HFFc6 (cell line): Measurements from ENCODE around the gene SDF4. TPM values are rescaled to one million over a fixed set of nuclear protein-coding genes. Genes with fewer than 3 reads are reported as not detected.

Experiments
- DNase-seq: peaks from one replicate; pipeline ENCODE4 v3.0.0-alpha.2; 2018
- H3K27ac Mint-ChIP-seq: 2 replicates; pipeline ENCODE4 v1.8.0; 2020; ENCODE audit warnings: mild to moderate bottlenecking, mixed read lengths
- H3K27me3 Mint-ChIP-seq: 2 replicates; pipeline ENCODE4 v1.8.0; 2021; ENCODE audit warnings: mild to moderate bottlenecking, moderate library complexity, mixed read lengths; ENCODE audit not compliant: insufficient read depth
- H3K36me3 Mint-ChIP-seq: 2 replicates; pipeline ENCODE4 v1.8.0; 2021; ENCODE audit warnings: low read depth, mixed read lengths
- H3K4me1 Mint-ChIP-seq: 2 replicates; pipeline ENCODE4 v1.8.0; 2020; ENCODE audit warnings: low read depth, mixed read lengths
- H3K4me3 Mint-ChIP-seq: 2 replicates; pipeline ENCODE4 v1.8.0; 2020; ENCODE audit warnings: mild to moderate bottlenecking, moderate library complexity, mixed read lengths
- H3K9me3 Mint-ChIP-seq: 2 replicates; pipeline ENCODE4 v1.8.0; 2020; ENCODE audit warnings: mild to moderate bottlenecking, mixed read lengths
- CTCF ChIP-seq: fragments of 200-600 bp; sonication (generic); IDR thresholded peaks from 2 replicates; pipeline ENCODE4 v1.5.0; 2021; ENCODE audit warnings: antibody characterized with exemption, mild to moderate bottlenecking
- total RNA-seq, 6 experiments: library from RNA; stranded (reverse); fragmentation: NEBNext Ultra II Directional; extraction: Animal tissue kit (Norgen Biotek cat#: 25700); gene quantifications; 2 replicates in 1 of 6; 3 replicates in 5 of 6; pipeline ENCODE4 v1.2.3, GENCODE V29; 2021

SDF4 gene
- total RNA-seq, 6 experiments from 2014 or later: 182 to 231 (median 196) TPM

GRCh38 chr1:1183833-1184775, 47.7 kb downstream of the SDF4 start:
- H3K4me3 Mint-ChIP-seq: no peak overlapping the region
- H3K27me3 Mint-ChIP-seq: peaks cover 9% of the 10 kb centered on the region
- H3K4me1 Mint-ChIP-seq: peaks cover 4% of the 10 kb centered on the region; the same call in 1 of the 2 replicates
- H3K36me3 Mint-ChIP-seq: no peaks in the 10 kb centered on the region
- no peak for DNase-seq
- no peak overlapping the region for H3K27ac Mint-ChIP-seq
- no peak for TF ChIP-seq CTCF
- no peaks in the 10 kb centered on the region for H3K9me3 Mint-ChIP-seq

DNA sequence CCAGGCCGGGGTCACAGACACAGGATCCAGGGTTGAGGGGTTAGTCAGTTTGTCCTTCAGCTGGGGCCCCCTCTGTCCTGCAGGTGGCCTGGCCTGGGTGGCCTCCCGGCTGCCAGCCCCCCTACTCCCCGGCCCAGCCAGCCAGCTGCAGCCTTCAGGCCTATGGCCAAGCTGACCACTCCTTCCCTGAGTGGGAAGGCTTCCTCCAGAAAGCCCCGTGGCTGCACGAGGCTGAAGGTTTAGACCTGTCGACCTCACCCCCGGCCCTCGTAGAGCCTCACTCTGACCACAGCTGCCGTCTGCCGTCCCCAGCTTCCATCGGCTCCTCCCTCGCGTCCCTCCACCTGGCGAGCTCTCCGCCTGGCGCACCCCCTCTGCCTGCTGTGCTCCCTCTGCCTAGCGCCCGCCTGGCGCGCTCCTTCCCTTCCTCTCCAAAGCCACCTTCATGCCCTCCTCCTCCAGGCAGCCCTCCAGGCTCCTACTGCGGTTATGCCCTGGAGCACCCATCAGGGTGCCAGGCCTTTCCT, 48.5 kb downstream of the SDF4 start:
- H3K36me3 Mint-ChIP-seq: no peaks in the 10 kb centered on the region
- H3K4me1 Mint-ChIP-seq: peaks cover 4% of the 10 kb centered on the region; the same call in 1 of the 2 replicates
- H3K9me3 Mint-ChIP-seq: no peaks in the 10 kb centered on the region
- TF ChIP-seq CTCF: no peak
- H3K27ac Mint-ChIP-seq: no peak overlapping the region
- H3K27me3 Mint-ChIP-seq: peaks cover 9% of the 10 kb centered on the region
- no peak for DNase-seq
- H3K4me3 Mint-ChIP-seq: no peak overlapping the region

DNA sequence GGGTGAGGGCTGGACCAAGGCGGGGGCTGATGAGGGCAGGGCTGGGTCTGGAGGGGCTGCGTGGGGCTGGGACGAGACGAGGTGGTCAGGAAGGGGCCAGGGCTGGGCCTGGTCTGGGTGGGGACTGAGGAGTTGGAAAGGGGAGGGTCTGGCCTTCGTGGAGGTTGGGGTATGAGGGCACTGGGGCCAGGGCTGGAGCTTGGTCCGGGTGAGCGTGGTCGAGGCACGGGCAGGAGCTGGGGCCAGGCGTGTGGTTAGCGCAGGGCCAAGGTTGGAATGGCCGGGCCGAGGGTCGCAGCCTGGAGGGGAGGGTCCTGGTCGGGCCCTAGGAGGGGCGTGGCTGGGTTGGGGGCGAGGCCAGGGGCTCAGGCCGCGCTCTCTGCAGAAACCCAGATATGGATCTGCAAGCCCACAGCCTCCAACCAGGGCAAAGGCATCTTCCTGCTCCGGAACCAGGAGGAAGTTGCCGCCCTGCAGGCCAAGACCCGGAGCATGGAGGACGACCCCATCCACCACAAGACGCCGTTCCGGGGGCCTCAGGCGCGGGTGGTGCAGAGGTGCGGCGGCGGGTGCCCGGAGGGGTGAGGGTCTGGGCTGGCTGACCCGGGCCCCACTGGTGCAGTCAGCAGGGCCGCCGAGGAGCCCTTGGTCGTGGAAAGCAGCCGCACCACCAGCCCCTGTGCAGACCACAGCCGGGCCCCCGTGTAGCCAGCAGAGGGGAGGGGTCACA, 49.1 kb downstream of the SDF4 start:
- H3K36me3 Mint-ChIP-seq: no peaks in the 10 kb centered on the region
- no peak overlapping the region for H3K4me3 Mint-ChIP-seq
- peaks cover 11% of the 10 kb centered on the region for H3K27me3 Mint-ChIP-seq
- TF ChIP-seq CTCF: no peak
- H3K27ac Mint-ChIP-seq: no peak overlapping the region
- H3K9me3 Mint-ChIP-seq: no peaks in the 10 kb centered on the region
- no peak for DNase-seq
- H3K4me1 Mint-ChIP-seq: no peaks in the 10 kb centered on the region

DNA sequence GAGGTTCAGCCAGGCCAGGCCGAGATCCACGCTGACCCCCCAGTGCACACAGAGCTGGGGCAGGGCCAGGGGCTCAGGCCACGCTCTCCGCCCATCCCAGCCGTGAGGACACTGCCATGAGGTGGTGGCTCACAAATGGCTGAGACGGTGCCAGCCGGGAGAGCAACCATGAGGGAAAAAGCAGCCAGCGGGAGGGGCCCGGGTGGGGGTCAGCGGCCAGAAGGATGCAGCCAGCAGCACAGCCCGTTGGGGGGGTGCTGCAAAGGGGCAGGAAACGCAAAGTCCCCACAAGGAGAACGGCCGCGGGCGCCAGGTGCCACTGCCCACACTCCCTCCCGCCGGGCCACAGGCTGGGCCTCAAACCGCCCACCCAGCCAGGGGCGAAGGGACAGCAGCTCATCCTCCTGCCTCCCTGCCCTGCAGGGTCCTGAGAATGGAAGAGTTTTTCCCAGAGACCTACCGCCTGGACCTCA, 49.8 kb downstream of the SDF4 start:
- Mint-ChIP-seq H3K27me3 (peaks cover 8% of the 10 kb centered on the region), H3K36me3 (no peaks in the 10 kb centered on the region), H3K9me3 (no peaks in the 10 kb centered on the region), H3K27ac (no peak overlapping the region), H3K4me3 (no peak overlapping the region), H3K4me1 (no peaks in the 10 kb centered on the region)
- no peak for TF ChIP-seq CTCF
- DNase-seq: no peak

- Mint-ChIP-seq H3K36me3 (no peaks in the 10 kb centered on the region), H3K27me3 (peaks cover 11% of the 10 kb centered on the region), H3K4me1 (no peaks in the 10 kb centered on the region), H3K9me3 (no peaks in the 10 kb centered on the region), H3K4me3 (no peak overlapping the region), H3K27ac (no peak overlapping the region)
- no peak for DNase-seq
- no peak for TF ChIP-seq CTCF
These were observed 50.5 kb downstream of the SDF4 start for GRCh38 chr1:1181129-1181937.
